HG02798 (cell line): ENCODE data around the gene DEUP1.
"Not testable (repeated sequence)": the region's sequence is repeated elsewhere in the genome, so short reads cannot be mapped to it uniquely, and the experiment has no call there.

ENCODE experiments used
- ATAC-seq: cut with Tn5 transposase; IDR thresholded peaks from one replicate; pipeline ENCODE4 v1.9.1; 2021; ENCODE audit warnings: mild to moderate bottlenecking; ENCODE audit not compliant: unreplicated experiment, poor library complexity

Gene DEUP1

GRCh38 chr11:93348930-93349329 lies 18.4 kb downstream of the DEUP1 start:
- ATAC-seq, result no peak

GRCh38 chr11:93350835-93351234 lies 20.3 kb downstream of the DEUP1 start:
- no peak for ATAC-seq

- ATAC-seq, result no peak
Observed at GRCh38 chr11:93359396-93359795, 28.9 kb downstream of the DEUP1 start.

GRCh38 chr11:93361435-93361834 lies 30.9 kb downstream of the DEUP1 start:
- ATAC-seq, result no peak

- no peak for ATAC-seq
Observed at GRCh38 chr11:93368022-93368421, 37.5 kb downstream of the DEUP1 start.

GRCh38 chr11:93370260-93370659 lies 39.7 kb downstream of the DEUP1 start:
- ATAC-seq, result no peak

- ATAC-seq, result no peak
Observed at GRCh38 chr11:93389737-93390136, 59.2 kb downstream of the DEUP1 start.

- ATAC-seq, result no peak
Observed at GRCh38 chr11:93392867-93393266, 62.3 kb downstream of the DEUP1 start.

GRCh38 chr11:93393386-93393785 lies 62.8 kb downstream of the DEUP1 start:
- ATAC-seq, result no peak

- no peak for ATAC-seq
Observed at GRCh38 chr11:93394488-93394887, 63.9 kb downstream of the DEUP1 start.

- no peak for ATAC-seq
Observed at GRCh38 chr11:93396316-93396715, 65.8 kb downstream of the DEUP1 start.

GRCh38 chr11:93403930-93404329 lies 73.4 kb downstream of the DEUP1 start:
- ATAC-seq, result no peak

- no peak for ATAC-seq
Observed at GRCh38 chr11:93407777-93408401, 77.3 kb downstream of the DEUP1 start.

GRCh38 chr11:93410441-93410840 lies 79.9 kb downstream of the DEUP1 start:
- no peak for ATAC-seq

GRCh38 chr11:93411705-93412104 lies 81.2 kb downstream of the DEUP1 start:
- no peak for ATAC-seq

- ATAC-seq, result no peak
Observed at GRCh38 chr11:93432247-93432646, 101.7 kb downstream of the DEUP1 start.

GRCh38 chr11:93443232-93443631 lies 112.7 kb downstream of the DEUP1 start:
- ATAC-seq, result not testable (repeated sequence)

- no peak for ATAC-seq
Observed at GRCh38 chr11:93444617-93445073, 114.1 kb downstream of the DEUP1 start.

- ATAC-seq, result no peak
Observed at GRCh38 chr11:93458286-93458685, 127.7 kb downstream of the DEUP1 start.

GRCh38 chr11:93463666-93464065 lies 133.1 kb downstream of the DEUP1 start:
- ATAC-seq, result not testable (repeated sequence)

- no peak for ATAC-seq
Observed at GRCh38 chr11:93464927-93465540, 134.5 kb downstream of the DEUP1 start.

- no peak for ATAC-seq
Observed at GRCh38 chr11:93467054-93467453, 136.5 kb downstream of the DEUP1 start.
